ENCODE results near the gene WWOX. TPM values are rescaled to one million over a fixed set of nuclear protein-coding genes. Genes with fewer than 3 reads are reported as not detected.
A peak's percentile ranks its signal among the peaks of the same experiment; 100 is the strongest.

WWOX gene
- total RNA-seq, 3 donors from 2014 or later (not counting 1 experiment from before 2014, with no cell fraction given) = 21.0 to 29.8 (median 27.0) TPM

DNA sequence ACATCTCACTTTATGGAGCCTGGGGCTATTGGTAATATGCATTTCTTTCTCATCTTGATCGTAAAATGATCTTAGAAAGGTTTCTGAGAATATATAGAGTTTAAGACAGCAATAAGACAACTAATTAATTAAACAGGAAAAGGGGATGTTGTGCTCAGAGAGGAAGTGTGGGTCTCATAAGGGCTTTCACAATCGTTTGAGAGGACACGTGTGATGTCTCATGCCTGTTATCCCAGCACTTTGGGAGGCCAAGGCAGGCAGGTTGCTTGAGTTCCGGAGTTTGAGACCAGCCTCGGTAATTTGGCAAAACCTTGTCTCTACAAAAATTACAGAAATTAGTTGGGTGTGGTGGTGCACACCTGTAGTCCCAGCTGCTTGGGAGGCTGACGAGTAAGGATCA is 295.6 kb downstream of the WWOX start:
- Histone ChIP-seq H3K9me3 (ENCODE audit: control insufficient read depth, insufficient read depth, low read length) (no peaks in the 10 kb centered on the region), H3K27ac (ENCODE audit: low read length) (no peak overlapping the region), H3K36me3 (ENCODE audit: control insufficient read depth, insufficient read depth, low read length) (no peaks in the 10 kb centered on the region), H3K27me3 (ENCODE audit: control insufficient read depth, insufficient read depth, low read length) (no peaks in the 10 kb centered on the region), H3K4me3 (ENCODE audit: low read length) (no peak overlapping the region), H3K4me1 (ENCODE audit: control insufficient read depth, insufficient read depth, low read length) (no peaks in the 10 kb centered on the region)
- TF ChIP-seq CTCF (IDR thresholded peaks at IDR 0.05) = no peak
- no peak for DNase-seq
- intact Hi-C loops (cut with micrococcal nuclease) = no loop called here
- 78% methylated on average over 5 of the region's 6 CpGs for WGBS (ENCODE audit: insufficient coverage)
- no peaks in the 10 kb centered on the region for H3K4me1 Mint-ChIP-seq
- H3K27me3 Mint-ChIP-seq (ENCODE audit: low read depth in 2 of 2) = no peaks in the 10 kb centered on the region
- H3K36me3 Mint-ChIP-seq = no peaks in the 10 kb centered on the region
- no peaks in the 10 kb centered on the region for H3K9me3 Mint-ChIP-seq
- no peak for ATAC-seq
- H3K27ac Mint-ChIP-seq = no peak overlapping the region
- no peak overlapping the region for H3K4me3 Mint-ChIP-seq

GRCh38 chr16:78396046-78396445 is 296.6 kb downstream of the WWOX start:
- Mint-ChIP-seq H3K36me3 (no peaks in the 10 kb centered on the region), H3K27me3 (ENCODE audit: low read depth in 2 of 2) (no peaks in the 10 kb centered on the region), H3K4me1 (no peaks in the 10 kb centered on the region), H3K27ac (no peak overlapping the region), H3K9me3 (no peaks in the 10 kb centered on the region), H3K4me3 (no peak overlapping the region)
- intact Hi-C loops (cut with micrococcal nuclease) = no loop called here
- no peaks in the 10 kb centered on the region for H3K36me3 ChIP-seq (ENCODE audit: control insufficient read depth, insufficient read depth, low read length)
- WGBS (ENCODE audit: insufficient coverage) = 82% methylated on average over 1 of the region's 2 CpGs
- H3K27ac ChIP-seq (ENCODE audit: low read length) = no peak overlapping the region
- peak; percentile 26 for TF ChIP-seq CTCF (IDR thresholded peaks at IDR 0.05)
- DNase-seq (no peak), ATAC-seq (no peak)
- H3K9me3 ChIP-seq (ENCODE audit: control insufficient read depth, insufficient read depth, low read length) = no peaks in the 10 kb centered on the region
- no peak overlapping the region for H3K4me3 ChIP-seq (ENCODE audit: low read length)
- H3K4me1 ChIP-seq (ENCODE audit: control insufficient read depth, insufficient read depth, low read length) = no peaks in the 10 kb centered on the region
- no peaks in the 10 kb centered on the region for H3K27me3 ChIP-seq (ENCODE audit: control insufficient read depth, insufficient read depth, low read length)

- no peaks in the 10 kb centered on the region for H3K4me1 Mint-ChIP-seq
- no peaks in the 10 kb centered on the region for H3K27me3 Mint-ChIP-seq (ENCODE audit: low read depth in 2 of 2)
- no peaks in the 10 kb centered on the region for H3K9me3 Mint-ChIP-seq
- H3K4me1 ChIP-seq (ENCODE audit: control insufficient read depth, insufficient read depth, low read length) = no peaks in the 10 kb centered on the region
- DNase-seq (no peak), ATAC-seq (no peak)
- H3K36me3 Mint-ChIP-seq = no peaks in the 10 kb centered on the region
- no peak overlapping the region for H3K27ac Mint-ChIP-seq
- H3K36me3 ChIP-seq (ENCODE audit: control insufficient read depth, insufficient read depth, low read length) = no peaks in the 10 kb centered on the region
- no peaks in the 10 kb centered on the region for H3K27me3 ChIP-seq (ENCODE audit: control insufficient read depth, insufficient read depth, low read length)
- H3K9me3 ChIP-seq (ENCODE audit: control insufficient read depth, insufficient read depth, low read length) = no peaks in the 10 kb centered on the region
- no peak for TF ChIP-seq CTCF (IDR thresholded peaks at IDR 0.05)
- H3K4me3 ChIP-seq (ENCODE audit: low read length) = no peak overlapping the region
- 97% methylated on average over 3 of the region's 4 CpGs for WGBS (ENCODE audit: insufficient coverage)
- intact Hi-C loops (cut with micrococcal nuclease) = no loop called here
- H3K4me3 Mint-ChIP-seq = no peak overlapping the region
- H3K27ac ChIP-seq (ENCODE audit: low read length) = no peak overlapping the region
Observed at GRCh38 chr16:78396673-78397072, 297.2 kb downstream of the WWOX start.

DNA sequence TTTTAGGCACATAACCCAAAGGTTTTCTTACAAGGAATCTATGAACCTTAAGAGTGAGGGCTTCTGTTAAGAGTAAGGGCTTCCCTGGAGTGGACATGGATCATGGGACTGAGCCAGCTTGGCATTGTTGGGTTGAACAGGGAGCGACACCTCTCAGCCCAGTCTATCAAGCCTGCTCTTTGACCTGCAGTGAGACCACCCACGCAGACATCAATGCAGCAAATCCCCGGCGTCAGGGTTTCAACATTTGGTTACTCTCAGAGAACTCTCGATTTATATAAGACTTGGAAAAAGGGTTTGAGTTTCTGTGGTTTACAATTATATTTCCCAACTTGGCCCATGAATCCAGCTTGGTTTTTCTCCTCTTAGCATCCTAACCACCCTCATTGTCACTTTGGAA is 299.9 kb downstream of the WWOX start:
- H3K4me3 Mint-ChIP-seq = no peak overlapping the region
- H3K27ac Mint-ChIP-seq = no peak overlapping the region
- no peaks in the 10 kb centered on the region for H3K36me3 Mint-ChIP-seq
- DNase-seq (no peak), ATAC-seq (no peak)
- Histone ChIP-seq H3K27ac (ENCODE audit: low read length) (no peak overlapping the region), H3K36me3 (ENCODE audit: control insufficient read depth, insufficient read depth, low read length) (no peaks in the 10 kb centered on the region), H3K4me3 (ENCODE audit: low read length) (no peak overlapping the region), H3K27me3 (ENCODE audit: control insufficient read depth, insufficient read depth, low read length) (no peaks in the 10 kb centered on the region), H3K9me3 (ENCODE audit: control insufficient read depth, insufficient read depth, low read length) (no peaks in the 10 kb centered on the region), H3K4me1 (ENCODE audit: control insufficient read depth, insufficient read depth, low read length) (no peaks in the 10 kb centered on the region)
- H3K9me3 Mint-ChIP-seq = no peaks in the 10 kb centered on the region
- no peaks in the 10 kb centered on the region for H3K27me3 Mint-ChIP-seq (ENCODE audit: low read depth in 2 of 2)
- H3K4me1 Mint-ChIP-seq = no peaks in the 10 kb centered on the region
- intact Hi-C loops (cut with micrococcal nuclease) = no loop called here
- WGBS (ENCODE audit: insufficient coverage) = 95% methylated on average over 5 of the region's 5 CpGs
- no peak for TF ChIP-seq CTCF (IDR thresholded peaks at IDR 0.05)

Measured in natural killer cell (primary cell).